Esophagus (tissue), 2 donors: Measurements from ENCODE around the gene PPP4R2. TPM values are rescaled to one million over a fixed set of nuclear protein-coding genes. Genes with fewer than 3 reads are reported as not detected.

Experiments used
- H3K27ac ChIP-seq, 2 donors: one replicate each; pipeline ENCODE4 v1.5.1; 2013; ENCODE audit warnings: low read depth in 2 of 2, mild to moderate bottlenecking in 2 of 2, inconsistent platforms in 1 of 2, low read length in 1 of 2, moderate library complexity in 1 of 2
- H3K27me3 ChIP-seq, 2 donors: one replicate each; pipeline ENCODE4 v1.6.1; 2013; ENCODE audit warnings: low read length in 2 of 2, control low read depth in 1 of 2, mild to moderate bottlenecking in 1 of 2; ENCODE audit not compliant: insufficient read depth in 2 of 2, control insufficient read depth in 1 of 2
- H3K36me3 ChIP-seq, 2 donors: one replicate each; pipeline ENCODE4 v1.6.1; 2013; ENCODE audit warnings: low read length in 1 of 2; ENCODE audit not compliant: control insufficient read depth in 2 of 2, insufficient read depth in 2 of 2
- H3K4me1 ChIP-seq, 2 donors: one replicate each; pipeline ENCODE4 v1.6.1; 2013; ENCODE audit warnings: low read length in 1 of 2; ENCODE audit not compliant: control insufficient read depth in 2 of 2, insufficient read depth in 2 of 2
- H3K4me3 ChIP-seq, 2 donors: one replicate each; pipeline ENCODE4 v1.5.1; 2013; ENCODE audit warnings: low read length in 2 of 2, mild to moderate bottlenecking in 2 of 2, low read depth in 1 of 2, moderate library complexity in 1 of 2
- H3K9me3 ChIP-seq, 2 donors: one replicate each; pipeline ENCODE4 v1.6.1; 2013; ENCODE audit warnings: mild to moderate bottlenecking in 2 of 2, low read depth in 1 of 2, low read length in 1 of 2, moderate library complexity in 1 of 2; ENCODE audit not compliant: control insufficient read depth in 2 of 2, insufficient read depth in 1 of 2
- WGBS, 2 donors: extraction: QIAGEN DNeasy Blood & Tissue Kit; methylation state at CpG; one replicate each; pipeline ENCODE4 v1.1.7; 2013; 5-methylcytosine and 5-hydroxymethylcytosine counted together
- polyA plus RNA-seq, 2 donors: library from polyadenylated mRNA; stranded (reverse); fragments of 200-250 nt; gene quantifications; one replicate each; pipeline ENCODE4 v1.2.3, GENCODE V29; 2013
- donor health status: healthy with polysubstance abuse.
- donor health status: Bipolar disorder and iron deficiency.

The PPP4R2 gene
- 10 to 100 TPM; 13.3 to 14.2 TPM for polyA plus RNA-seq

GRCh38 chr3:72996473-72997333, at the start of gene PPP4R2:
TSS of gene PPP4R2 (plus strand) at chr3:72996811. CDS start at chr3:72997038, 227 bp downstream.
- Histone ChIP-seq H3K4me1 (no peaks in the 10 kb centered on the region), H3K9me3 (no peaks in the 10 kb centered on the region)

GRCh38 chr3:72947715-72948490, 48.7 kb upstream of the PPP4R2 start:
- Histone ChIP-seq H3K4me1 (no peaks in the 10 kb centered on the region), H3K36me3 (no peaks in the 10 kb centered on the region), H3K27ac (no peak overlapping the region), H3K27me3 (no peaks in the 10 kb centered on the region), H3K4me3 (no peak overlapping the region), H3K9me3 (no peaks in the 10 kb centered on the region)
- 76 to 78% methylated on average over 8 of the region's 8 CpGs for WGBS, 2 donors

More at GRCh38 chr3:72996473-72997333, at the start of gene PPP4R2:
- WGBS, 2 donors = 2 to 3% methylated on average over 40 to 74 of the region's 75 CpGs
- Histone ChIP-seq H3K36me3 (peaks cover 0 to 4% of the 10 kb centered on the region in 2 donors), H3K4me3 (peak within 1 kb of the TSS; percentile 79 to 95), H3K27ac (peak within 1 kb of the TSS; percentile 95), H3K27me3 (no peaks in the 10 kb centered on the region)

GRCh38 chr3:72949016-72949415, 47.6 kb upstream of the PPP4R2 start:
- Histone ChIP-seq H3K27ac (no peak overlapping the region), H3K9me3 (no peaks in the 10 kb centered on the region), H3K4me3 (no peak overlapping the region), H3K36me3 (no peaks in the 10 kb centered on the region), H3K27me3 (no peaks in the 10 kb centered on the region), H3K4me1 (no peaks in the 10 kb centered on the region)
- 88 to 93% methylated on average over 4 of the region's 4 CpGs for WGBS, 2 donors

GRCh38 chr3:72950372-72950771, 46.2 kb upstream of the PPP4R2 start:
- H3K9me3 ChIP-seq = no peaks in the 10 kb centered on the region
- 93 to 96% methylated on average over 8 of the region's 8 CpGs for WGBS, 2 donors
- no peaks in the 10 kb centered on the region for H3K27me3 ChIP-seq
- H3K4me1 ChIP-seq = no peaks in the 10 kb centered on the region
- H3K27ac ChIP-seq = no peak overlapping the region
- no peak overlapping the region for H3K4me3 ChIP-seq
- no peaks in the 10 kb centered on the region for H3K36me3 ChIP-seq

GRCh38 chr3:72950801-72951200, 45.8 kb upstream of the PPP4R2 start:
- H3K36me3 ChIP-seq = no peaks in the 10 kb centered on the region
- no peak overlapping the region for H3K4me3 ChIP-seq
- H3K27ac ChIP-seq = no peak overlapping the region
- 66 to 69% methylated on average over 4 of the region's 4 CpGs for WGBS, 2 donors
- no peaks in the 10 kb centered on the region for H3K9me3 ChIP-seq
- no peaks in the 10 kb centered on the region for H3K4me1 ChIP-seq
- no peaks in the 10 kb centered on the region for H3K27me3 ChIP-seq

- Histone ChIP-seq H3K4me1 (no peaks in the 10 kb centered on the region), H3K4me3 (no peak overlapping the region), H3K36me3 (no peaks in the 10 kb centered on the region), H3K27me3 (no peaks in the 10 kb centered on the region), H3K9me3 (no peaks in the 10 kb centered on the region), H3K27ac (no peak overlapping the region)
- WGBS, 2 donors = 48 to 74% methylated on average over 6 of the region's 6 CpGs
Observed at GRCh38 chr3:72951259-72951722, 45.3 kb upstream of the PPP4R2 start.

- no peaks in the 10 kb centered on the region for H3K36me3 ChIP-seq
- H3K4me1 ChIP-seq = no peaks in the 10 kb centered on the region
- no peak overlapping the region for H3K4me3 ChIP-seq
- 83 to 85% methylated on average over 7 of the region's 7 CpGs for WGBS, 2 donors
- no peaks in the 10 kb centered on the region for H3K9me3 ChIP-seq
- H3K27me3 ChIP-seq = no peaks in the 10 kb centered on the region
- no peak overlapping the region for H3K27ac ChIP-seq
Observed at GRCh38 chr3:72953325-72953956, 43.2 kb upstream of the PPP4R2 start.

GRCh38 chr3:72957297-72957696, 39.3 kb upstream of the PPP4R2 start:
- no peaks in the 10 kb centered on the region for H3K9me3 ChIP-seq
- no peaks in the 10 kb centered on the region for H3K27me3 ChIP-seq
- no peak overlapping the region for H3K27ac ChIP-seq
- H3K36me3 ChIP-seq = no peaks in the 10 kb centered on the region
- no peak overlapping the region for H3K4me3 ChIP-seq
- no peaks in the 10 kb centered on the region for H3K4me1 ChIP-seq
- WGBS, 2 donors = 73 to 81% methylated on average over 8 of the region's 8 CpGs

GRCh38 chr3:72959336-72959735, 37.3 kb upstream of the PPP4R2 start:
- WGBS, 2 donors = 92 to 97% methylated on average over 5 of the region's 5 CpGs
- Histone ChIP-seq H3K4me3 (no peak overlapping the region), H3K36me3 (no peaks in the 10 kb centered on the region), H3K27ac (no peak overlapping the region), H3K9me3 (no peaks in the 10 kb centered on the region), H3K4me1 (no peaks in the 10 kb centered on the region), H3K27me3 (no peaks in the 10 kb centered on the region)
